GM18909 (cell line): ENCODE measurements around the gene PODN.

ENCODE experiments used
- ATAC-seq: cut with Tn5 transposase; IDR thresholded peaks from one replicate; pipeline ENCODE4 v1.9.1; 2021; ENCODE audit warnings: mild to moderate bottlenecking; ENCODE audit not compliant: unreplicated experiment, poor library complexity

The PODN gene

GRCh38 chr1:53128401-53128800, 66.4 kb downstream of the PODN start:
- no peak for ATAC-seq

DNA sequence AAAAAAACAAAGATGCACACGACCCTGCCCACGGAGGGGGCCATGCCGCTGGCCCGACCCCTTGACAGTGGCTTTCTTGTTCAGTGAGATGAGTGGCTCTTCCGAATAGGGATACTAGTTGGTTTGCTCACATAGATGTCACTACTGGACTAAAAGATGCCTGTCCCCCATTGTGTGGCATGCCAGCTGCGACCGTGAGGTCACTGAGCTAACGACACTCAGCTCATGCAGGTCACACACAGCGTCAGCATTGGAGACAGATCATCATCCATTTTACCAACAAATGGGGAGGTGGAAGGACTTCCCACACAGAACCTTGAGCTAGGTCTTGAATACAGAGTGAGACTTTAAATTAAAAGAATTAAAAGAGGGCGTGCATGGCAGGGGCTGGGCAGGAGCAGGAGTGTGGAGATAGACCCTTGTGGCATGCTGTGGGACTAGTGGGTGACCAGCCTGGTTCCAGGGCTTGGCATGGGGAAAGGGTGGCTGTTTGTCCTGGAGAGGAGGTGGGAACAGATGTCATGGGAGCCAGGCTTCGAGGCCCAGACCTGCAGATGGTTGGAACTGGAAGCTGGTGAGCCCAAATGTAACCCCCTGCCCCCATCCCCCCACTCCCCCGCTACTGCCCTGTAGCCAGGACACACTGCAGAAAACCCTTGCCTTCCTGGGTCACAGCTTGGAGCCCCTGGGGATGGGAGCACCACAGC, 68.0 kb downstream of the PODN start:
- ATAC-seq = no peak

DNA sequence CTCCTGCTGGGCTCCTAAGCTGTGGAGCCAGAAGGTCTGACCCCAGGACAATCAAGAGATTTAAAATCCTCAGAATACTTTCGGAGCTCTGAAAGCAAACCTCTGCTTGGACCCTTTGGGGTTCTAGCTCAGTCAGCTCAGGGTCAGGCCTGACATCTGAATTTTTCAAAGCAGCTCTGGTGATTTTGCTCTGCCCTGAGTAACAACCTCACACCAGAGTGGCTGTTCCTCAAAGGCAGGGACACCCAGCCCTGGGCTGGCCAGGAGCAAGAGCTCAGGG, 68.5 kb downstream of the PODN start:
- ATAC-seq = no peak

- ATAC-seq = no peak
Measured at GRCh38 chr1:53130878-53131589, 69.0 kb downstream of the PODN start.

DNA sequence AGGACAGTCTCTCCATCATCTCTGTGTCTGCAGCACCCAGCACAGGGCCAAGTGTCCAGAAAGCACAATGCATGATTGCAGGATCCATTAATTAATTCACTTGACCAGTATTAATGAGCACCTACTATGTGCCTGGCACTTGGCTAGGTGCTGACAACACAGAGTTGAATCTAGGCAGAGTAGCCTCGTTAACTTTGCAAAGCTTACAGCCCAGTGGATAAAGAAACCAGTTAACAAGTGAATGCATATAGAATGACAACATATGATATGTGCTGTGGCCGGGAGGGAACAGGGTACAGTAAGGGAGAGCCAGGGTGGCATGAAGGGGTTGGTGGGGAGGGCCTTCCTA, 69.6 kb downstream of the PODN start:
- no peak for ATAC-seq

DNA sequence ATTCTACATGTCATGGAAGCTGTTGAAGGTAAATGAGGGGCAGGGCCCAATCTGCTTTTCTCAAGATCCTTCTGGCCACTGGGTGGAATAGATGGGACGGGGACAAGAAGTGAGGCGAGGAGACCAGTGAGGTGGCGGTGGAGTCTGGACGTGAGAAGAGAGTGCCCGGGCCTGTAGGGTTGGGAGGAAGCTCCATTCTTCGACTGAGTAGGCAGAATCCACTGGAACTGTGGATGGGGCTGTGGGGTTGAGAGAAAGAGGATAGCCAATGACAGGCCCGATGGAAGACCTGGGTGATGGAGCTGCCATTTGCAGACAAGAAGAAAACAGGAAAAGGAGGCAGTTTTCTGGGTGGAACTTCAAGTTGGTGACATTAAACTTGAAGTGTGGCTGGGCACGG, 70.2 kb downstream of the PODN start:
- ATAC-seq = no peak

- ATAC-seq = no peak
Measured at GRCh38 chr1:53133261-53134041, 71.4 kb downstream of the PODN start.

DNA sequence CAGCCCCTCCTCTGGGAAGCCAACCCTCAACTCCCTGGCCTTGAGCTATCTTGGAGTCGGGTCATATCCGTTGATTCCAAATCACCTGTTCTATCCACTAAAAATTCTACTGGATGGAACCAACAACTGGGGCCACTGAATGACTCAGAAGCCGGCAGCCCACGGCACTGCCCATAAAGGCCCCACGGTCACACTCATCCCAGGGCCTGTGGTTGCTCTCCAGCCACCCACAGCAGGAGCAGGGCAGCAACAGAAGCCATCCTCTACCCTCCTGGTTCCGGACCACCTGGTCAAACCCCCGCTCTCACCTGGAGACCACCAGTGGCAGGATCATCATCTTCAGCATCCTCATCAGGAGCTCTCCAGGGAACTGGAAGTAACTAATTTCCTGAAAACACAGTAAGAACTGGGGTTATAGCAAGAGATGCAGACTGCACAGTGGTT, 72.1 kb downstream of the PODN start:
- ATAC-seq = no peak
